ENCODE results near the gene MAP4K4. TPM values are rescaled to one million over a fixed set of nuclear protein-coding genes. Genes with fewer than 3 reads are reported as not detected.

Gene MAP4K4
- polyA plus RNA-seq, 1 experiment: 158 TPM

DNA sequence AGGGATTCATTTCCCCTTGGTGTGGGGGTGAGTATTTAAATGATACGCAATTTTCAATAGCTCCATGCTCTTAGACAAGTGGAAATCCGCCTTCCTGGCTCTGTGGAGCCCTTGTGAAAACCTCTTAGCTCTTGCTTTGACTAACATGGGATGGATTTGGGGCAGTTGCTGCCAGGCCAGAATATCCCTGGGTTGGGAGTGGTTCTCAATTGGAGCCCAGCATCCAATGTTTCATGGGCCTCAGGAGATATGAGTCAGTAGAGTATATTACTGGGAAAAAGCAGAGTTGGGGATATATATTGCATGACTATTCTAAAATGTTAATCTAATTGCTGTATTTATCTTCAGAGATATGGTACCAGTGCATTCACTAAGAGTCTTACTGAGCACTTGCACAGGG, 189.8 kb downstream of the MAP4K4 start:
- Histone ChIP-seq H3K27me3 (ENCODE audit: control insufficient read depth, insufficient read depth, low read length) (no peaks in the 10 kb centered on the region), H3K9me3 (ENCODE audit: control insufficient read depth, insufficient read depth, low read length) (no peaks in the 10 kb centered on the region), H3K27ac (ENCODE audit: low read depth, low read length) (no peak overlapping the region), H3K4me3 (ENCODE audit: low read depth, low read length) (no peak overlapping the region)
- CTCF ChIA-PET: interaction anchor here (1.1 kb wide), 1 partner anchor 353 kb away, joined by 3 read pairs; no protein-coding TSS in a partner anchor
- TF ChIP-seq, protein P1, sequence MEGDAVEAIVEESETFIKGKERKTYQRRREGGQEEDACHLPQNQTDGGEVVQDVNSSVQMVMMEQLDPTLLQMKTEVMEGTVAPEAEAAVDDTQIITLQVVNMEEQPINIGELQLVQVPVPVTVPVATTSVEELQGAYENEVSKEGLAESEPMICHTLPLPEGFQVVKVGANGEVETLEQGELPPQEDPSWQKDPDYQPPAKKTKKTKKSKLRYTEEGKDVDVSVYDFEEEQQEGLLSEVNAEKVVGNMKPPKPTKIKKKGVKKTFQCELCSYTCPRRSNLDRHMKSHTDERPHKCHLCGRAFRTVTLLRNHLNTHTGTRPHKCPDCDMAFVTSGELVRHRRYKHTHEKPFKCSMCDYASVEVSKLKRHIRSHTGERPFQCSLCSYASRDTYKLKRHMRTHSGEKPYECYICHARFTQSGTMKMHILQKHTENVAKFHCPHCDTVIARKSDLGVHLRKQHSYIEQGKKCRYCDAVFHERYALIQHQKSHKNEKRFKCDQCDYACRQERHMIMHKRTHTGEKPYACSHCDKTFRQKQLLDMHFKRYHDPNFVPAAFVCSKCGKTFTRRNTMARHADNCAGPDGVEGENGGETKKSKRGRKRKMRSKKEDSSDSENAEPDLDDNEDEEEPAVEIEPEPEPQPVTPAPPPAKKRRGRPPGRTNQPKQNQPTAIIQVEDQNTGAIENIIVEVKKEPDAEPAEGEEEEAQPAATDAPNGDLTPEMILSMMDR (IDR thresholded peaks at IDR 0.05; ENCODE audit: low read depth, low read length): no peak
- no peak for DNase-seq (ENCODE audit: low read depth, low spot score)
- POLR2A ChIA-PET: no interaction called here

DNA sequence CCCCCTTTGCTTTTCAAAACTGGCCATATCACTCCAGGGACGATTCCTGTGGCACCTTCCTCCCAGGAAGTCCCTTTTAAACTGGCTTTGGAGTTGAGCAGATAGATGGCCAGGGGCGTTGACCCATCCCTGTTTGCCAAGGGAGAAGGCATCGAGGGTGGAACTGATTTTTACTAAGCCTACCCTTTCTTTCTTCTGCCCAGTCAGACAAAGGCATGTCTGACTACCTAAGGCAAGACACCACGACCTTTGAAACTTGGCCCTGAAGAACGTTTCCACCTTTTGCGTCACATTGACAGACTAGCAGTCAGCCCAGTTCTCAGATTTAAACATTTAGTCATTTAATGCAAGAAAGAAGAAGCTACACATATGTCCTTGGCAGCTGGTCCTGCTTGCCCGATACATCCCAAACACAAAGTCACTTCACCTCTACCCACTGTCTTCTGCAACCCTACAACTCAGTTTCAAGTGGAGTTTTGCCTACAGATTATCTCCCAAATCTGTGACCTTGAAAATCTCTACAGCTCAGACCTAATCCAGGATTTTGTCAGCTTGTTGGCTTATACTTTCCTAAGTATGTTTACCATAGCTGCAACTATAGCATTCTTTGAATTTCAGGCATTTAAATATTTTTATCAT, 192.1 kb downstream of the MAP4K4 start:
- Histone ChIP-seq H3K27ac (ENCODE audit: low read depth, low read length) (no peak overlapping the region), H3K4me3 (ENCODE audit: low read depth, low read length) (no peak overlapping the region), H3K9me3 (ENCODE audit: control insufficient read depth, insufficient read depth, low read length) (no peaks in the 10 kb centered on the region), H3K27me3 (ENCODE audit: control insufficient read depth, insufficient read depth, low read length) (no peaks in the 10 kb centered on the region)
- TF ChIP-seq, protein P1 (IDR thresholded peaks at IDR 0.05; ENCODE audit: low read depth, low read length): no peak
- no peak for DNase-seq (ENCODE audit: low read depth, low spot score)
- POLR2A ChIA-PET: no interaction called here
- CTCF ChIA-PET: interaction anchor here (1.1 kb wide), 1 partner anchor 351 kb away, joined by 8 read pairs; no protein-coding TSS in a partner anchor

DNA sequence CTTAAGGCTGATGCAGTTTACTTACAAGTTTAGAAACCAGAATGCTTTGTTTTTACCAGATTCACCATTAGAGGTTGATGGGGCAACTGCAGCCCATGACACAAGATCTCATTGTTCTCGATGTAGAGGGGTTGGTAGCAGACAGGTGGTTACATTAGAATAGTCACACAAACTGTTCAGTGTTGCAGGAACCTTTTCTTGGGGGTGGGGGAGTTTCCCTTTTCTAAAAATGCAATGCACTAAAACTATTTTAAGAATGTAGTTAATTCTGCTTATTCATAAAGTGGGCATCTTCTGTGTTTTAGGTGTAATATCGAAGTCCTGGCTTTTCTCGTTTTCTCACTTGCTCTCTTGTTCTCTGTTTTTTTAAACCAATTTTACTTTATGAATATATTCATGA, 194.9 kb downstream of the MAP4K4 start:
- TF ChIP-seq, protein P1 (IDR thresholded peaks at IDR 0.05; ENCODE audit: low read depth, low read length): no peak
- ChIA-PET POLR2A (no interaction called here), CTCF (interaction anchor here (4.9 kb wide), 1 partner anchor 8 kb away, joined by 43 read pairs; no protein-coding TSS in a partner anchor)
- H3K4me3 ChIP-seq (ENCODE audit: low read depth, low read length): no peak overlapping the region
- no peak overlapping the region for H3K27ac ChIP-seq (ENCODE audit: low read depth, low read length)
- DNase-seq (ENCODE audit: low read depth, low spot score): no peak
- no peaks in the 10 kb centered on the region for H3K9me3 ChIP-seq (ENCODE audit: control insufficient read depth, insufficient read depth, low read length)
- H3K27me3 ChIP-seq (ENCODE audit: control insufficient read depth, insufficient read depth, low read length): no peaks in the 10 kb centered on the region

DNA sequence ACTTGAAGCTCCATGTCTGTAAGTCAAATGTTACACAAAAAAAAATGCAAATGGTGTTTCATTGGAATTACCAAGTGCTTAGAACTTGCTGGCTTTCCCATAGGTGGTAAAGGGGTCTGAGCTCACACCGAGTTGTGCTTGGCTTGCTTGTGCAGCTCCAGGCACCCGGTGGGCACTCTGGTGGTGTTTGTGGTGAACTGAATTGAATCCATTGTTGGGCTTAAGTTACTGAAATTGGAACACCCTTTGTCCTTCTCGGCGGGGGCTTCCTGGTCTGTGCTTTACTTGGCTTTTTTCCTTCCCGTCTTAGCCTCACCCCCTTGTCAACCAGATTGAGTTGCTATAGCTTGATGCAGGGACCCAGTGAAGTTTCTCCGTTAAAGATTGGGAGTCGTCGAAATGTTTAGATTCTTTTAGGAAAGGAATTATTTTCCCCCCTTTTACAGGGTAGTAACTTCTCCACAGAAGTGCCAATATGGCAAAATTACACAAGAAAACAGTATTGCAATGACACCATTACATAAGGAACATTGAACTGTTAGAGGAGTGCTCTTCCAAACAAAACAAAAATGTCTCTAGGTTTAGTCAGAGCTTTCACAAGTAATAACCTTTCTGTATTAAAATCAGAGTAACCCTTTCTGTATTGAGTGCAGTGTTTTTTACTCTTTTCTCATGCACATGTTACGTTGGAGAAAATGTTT, 196.3 kb downstream of the MAP4K4 start:
- H3K9me3 ChIP-seq (ENCODE audit: control insufficient read depth, insufficient read depth, low read length): no peaks in the 10 kb centered on the region
- no peaks in the 10 kb centered on the region for H3K27me3 ChIP-seq (ENCODE audit: control insufficient read depth, insufficient read depth, low read length)
- H3K4me3 ChIP-seq (ENCODE audit: low read depth, low read length): no peak overlapping the region
- no peak for DNase-seq (ENCODE audit: low read depth, low spot score)
- ChIA-PET CTCF (interaction anchor here (0.9 to 4.9 kb wide), 2 partner anchors 10 to 347 kb away, joined by 3 to 43 read pairs; no protein-coding TSS in a partner anchor), POLR2A (no interaction called here)
- TF ChIP-seq, protein P1 (IDR thresholded peaks at IDR 0.05; ENCODE audit: low read depth, low read length): no peak
- no peak overlapping the region for H3K27ac ChIP-seq (ENCODE audit: low read depth, low read length)

DNA sequence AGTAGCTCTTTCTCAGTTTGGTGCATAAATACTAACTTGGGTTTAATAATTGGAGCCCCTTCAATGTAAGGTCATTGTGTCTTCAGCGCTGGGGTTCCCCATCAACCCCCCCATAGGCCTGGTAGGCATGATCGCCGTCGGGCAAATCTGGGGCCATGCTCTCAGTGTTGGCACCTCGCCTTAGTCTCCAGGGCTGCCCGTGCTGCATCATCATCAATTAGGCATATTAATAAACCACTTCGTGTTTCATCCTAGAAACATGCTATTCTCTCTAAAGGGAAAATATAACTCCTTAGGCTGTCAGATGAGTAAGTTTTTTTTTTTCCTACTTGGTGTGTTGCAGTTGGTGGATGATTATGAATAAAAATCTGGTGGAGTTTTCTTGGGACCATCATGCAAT, 197.5 kb downstream of the MAP4K4 start:
- no peak overlapping the region for H3K4me3 ChIP-seq (ENCODE audit: low read depth, low read length)
- no peaks in the 10 kb centered on the region for H3K27me3 ChIP-seq (ENCODE audit: control insufficient read depth, insufficient read depth, low read length)
- DNase-seq (ENCODE audit: low read depth, low spot score): no peak
- no peak overlapping the region for H3K27ac ChIP-seq (ENCODE audit: low read depth, low read length)
- ChIA-PET POLR2A (no interaction called here), CTCF (interaction anchor here (1.6 to 4.9 kb wide), 2 partner anchors 11 to 112 kb away, joined by 4 to 43 read pairs; no protein-coding TSS in a partner anchor)
- TF ChIP-seq, protein P1 (IDR thresholded peaks at IDR 0.05; ENCODE audit: low read depth, low read length): no peak
- no peaks in the 10 kb centered on the region for H3K9me3 ChIP-seq (ENCODE audit: control insufficient read depth, insufficient read depth, low read length)

Measured in AG04450 (cell line).